ENCODE results near the gene OAS2. TPM values are rescaled to one million over a fixed set of nuclear protein-coding genes. Genes with fewer than 3 reads are reported as not detected.

Gene OAS2
- total and polyA plus RNA-seq, 2 of the 4 experiments (the other 2 are of a cell fraction), result under 0.01 TPM; not detected in 1

DNA sequence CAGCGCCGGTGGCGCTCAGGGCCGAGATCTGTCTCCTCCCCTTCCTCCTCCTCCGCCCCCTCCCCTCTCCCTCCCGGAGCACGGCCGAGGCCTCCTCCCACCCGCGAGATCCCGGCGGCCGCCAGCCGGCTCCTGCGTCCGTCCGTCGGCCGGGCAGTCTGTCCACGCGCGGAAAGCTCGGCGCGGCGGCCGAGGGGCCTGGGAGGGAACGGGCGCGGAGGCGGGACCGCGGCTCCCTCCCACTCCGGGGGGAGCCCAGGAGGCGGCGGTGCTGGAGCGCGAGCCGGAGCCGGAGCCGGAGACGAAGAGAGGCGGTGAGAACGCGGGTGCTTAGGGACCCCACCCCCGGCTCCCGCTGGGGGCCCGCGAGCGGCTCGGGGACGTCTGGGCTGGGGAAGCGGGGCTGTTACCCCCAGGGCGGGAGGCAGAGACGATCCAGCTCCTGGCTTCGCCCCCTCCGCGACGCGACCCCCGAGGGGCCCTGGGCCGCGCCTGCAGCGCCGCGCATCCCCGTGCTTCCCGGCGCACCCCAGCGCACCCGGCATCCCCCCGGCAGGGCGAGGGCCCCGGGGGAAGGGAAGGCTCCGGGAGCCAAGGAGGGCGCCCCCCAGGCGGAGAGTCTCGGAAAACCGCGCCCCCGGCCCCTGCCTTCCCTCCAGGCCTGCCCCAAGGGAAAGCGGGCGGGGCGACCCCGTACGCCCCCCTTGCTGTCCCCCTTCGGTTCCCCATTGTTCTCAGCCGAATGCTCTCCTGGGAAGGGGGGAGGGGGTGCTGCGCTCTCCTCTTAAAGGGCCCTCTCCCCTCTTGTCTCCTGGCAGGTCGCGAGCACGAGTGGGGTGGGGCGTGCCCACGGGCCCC is 78.5 kb downstream of the OAS2 start, which contains the start of gene DTX1:
Gene DTX1, plus strand, starts transcription at position 100 of the 858 bp plus-strand sequence. CDS start 1,463 bp downstream, outside the sequence.
- ATAC-seq (ENCODE audit: low read depth) (peak; percentile 61), DNase-seq (no peak)
- Histone ChIP-seq H3K23ac (ENCODE audit: low read depth, low read length) (no peak within 1 kb of the TSS), H3K4me3 (ENCODE audit: insufficient read depth, low read depth, low read length) (peak within 1 kb of the TSS; percentile 11; the same call in 1 of the 2 replicates), H3K9me3 (ENCODE audit: control insufficient read depth, insufficient read depth, low read length) (no peaks in the 10 kb centered on the region), H3K18ac (ENCODE audit: low read depth, low read length) (no peak within 1 kb of the TSS), H4K20me1 (ENCODE audit: insufficient read depth, low read length) (no peaks in the 10 kb centered on the region), H4K5ac (ENCODE audit: low read depth, low read length) (no peak within 1 kb of the TSS), H3K27ac (ENCODE audit: insufficient read depth, low read length) (no peak within 1 kb of the TSS), H4K91ac (ENCODE audit: insufficient read depth, low read depth, low read length) (no peak within 1 kb of the TSS), H3K14ac (replicated peaks; ENCODE audit: low read depth, low read length) (no peak within 1 kb of the TSS), H3K79me1 (ENCODE audit: low read depth in 1 of 2, low read length in 2 of 2) (no peaks in the 10 kb centered on the region), H3K4ac (ENCODE audit: low read depth, low read length) (no peak within 1 kb of the TSS), H2AK9ac (replicated peaks; ENCODE audit: low read depth, low read length, poor library complexity) (peak within 1 kb of the TSS; percentile 65), H3K56ac (ENCODE audit: extremely low read depth, insufficient read depth, low read length) (no peak within 1 kb of the TSS), H2AFZ (replicated peaks; ENCODE audit: low read length, poor library complexity) (peak within 1 kb of the TSS; percentile 76), H3K4me2 (ENCODE audit: low read depth, low read length) (no peak within 1 kb of the TSS), H3K9ac (ENCODE audit: low read depth, low read length) (no peak within 1 kb of the TSS), H3K27me3 (ENCODE audit: control insufficient read depth, insufficient read depth, low read length) (peaks cover 39% of the 10 kb centered on the region), H3K9me1 (ENCODE audit: insufficient read depth, low read length) (0 out of 2 replicates have a peak, but pooled peaks cover 2% of the 10 kb centered on the region), H3K4me1 (ENCODE audit: control insufficient read depth, insufficient read depth, low read length) (no peaks in the 10 kb centered on the region), H2BK20ac (ENCODE audit: low read depth, low read length) (no peak within 1 kb of the TSS), H2AK5ac (ENCODE audit: low read depth, low read length) (no peak within 1 kb of the TSS), H2BK5ac (ENCODE audit: low read depth, low read length, poor library complexity, severe bottlenecking) (no peak within 1 kb of the TSS), H2BK120ac (ENCODE audit: low read depth, low read length) (no peak within 1 kb of the TSS), H3K36me3 (ENCODE audit: control insufficient read depth, insufficient read depth, low read length) (no peaks in the 10 kb centered on the region), H2BK15ac (ENCODE audit: low read depth, low read length) (no peak within 1 kb of the TSS), H4K8ac (ENCODE audit: low read depth in 2 of 2, low read length in 2 of 2) (no peak within 1 kb of the TSS)
- CTCF ChIA-PET, result no interaction called here
- 0% methylated on average over 24 of the region's 94 CpGs; no CpG with 5 or more reads in 1 of the 2 experiments for whole genome bisulfite sequencing, 2 experiments (ENCODE audit: extremely low coverage in 2 of 2, insufficient read length in 1 of 2)
- in situ Hi-C loops (cut with MboI; ENCODE audit: low sequenced_read_pairs), result no loop called here
- no TSS peak for BruUV-seq (replicated peaks)
- POLR2A ChIA-PET (ENCODE audit: unreplicated experiment), result no interaction called here
- intact Hi-C loops (cut with micrococcal nuclease), result no loop called here
- dilution Hi-C loops (cut with HindIII; ENCODE audit: low sequenced_read_pairs, unreplicated experiment), result no loop called here
- TF ChIP-seq USF2 (IDR thresholded peaks at IDR 0.05; ENCODE audit: low read depth, low read length) (no peak), POLR2A (IDR thresholded peaks at IDR 0.05; ENCODE audit: low read depth, low read length) (no peak), CEBPB (IDR thresholded peaks at IDR 0.05; ENCODE audit: low read depth, low read length) (no peak), NFE2L2 (IDR thresholded peaks at IDR 0.05; ENCODE audit: low read depth, low read length) (no peak), RAD21 (IDR thresholded peaks at IDR 0.05; ENCODE audit: low read length) (no peak), MAZ (IDR thresholded peaks at IDR 0.05; ENCODE audit: borderline replicate concordance, low read depth, low read length) (no peak), BHLHE40 (IDR thresholded peaks at IDR 0.05; ENCODE audit: low read depth, low read length) (no peak), MAFK (IDR thresholded peaks at IDR 0.05; ENCODE audit: low read depth, low read length) (no peak), RFX5 (IDR thresholded peaks at IDR 0.05; ENCODE audit: low read depth, low read length) (no peak), MXI1 (IDR thresholded peaks at IDR 0.05; ENCODE audit: borderline replicate concordance, low read depth, low read length) (no peak), RCOR1 (IDR thresholded peaks at IDR 0.05; ENCODE audit: insufficient replicate concordance, low read length) (no peak), SMC3 (IDR thresholded peaks at IDR 0.05; ENCODE audit: low read depth, low read length) (no peak), FOS (IDR thresholded peaks at IDR 0.05; ENCODE audit: low read depth, low read length) (no peak)
- TF ChIP-seq, protein P1, sequence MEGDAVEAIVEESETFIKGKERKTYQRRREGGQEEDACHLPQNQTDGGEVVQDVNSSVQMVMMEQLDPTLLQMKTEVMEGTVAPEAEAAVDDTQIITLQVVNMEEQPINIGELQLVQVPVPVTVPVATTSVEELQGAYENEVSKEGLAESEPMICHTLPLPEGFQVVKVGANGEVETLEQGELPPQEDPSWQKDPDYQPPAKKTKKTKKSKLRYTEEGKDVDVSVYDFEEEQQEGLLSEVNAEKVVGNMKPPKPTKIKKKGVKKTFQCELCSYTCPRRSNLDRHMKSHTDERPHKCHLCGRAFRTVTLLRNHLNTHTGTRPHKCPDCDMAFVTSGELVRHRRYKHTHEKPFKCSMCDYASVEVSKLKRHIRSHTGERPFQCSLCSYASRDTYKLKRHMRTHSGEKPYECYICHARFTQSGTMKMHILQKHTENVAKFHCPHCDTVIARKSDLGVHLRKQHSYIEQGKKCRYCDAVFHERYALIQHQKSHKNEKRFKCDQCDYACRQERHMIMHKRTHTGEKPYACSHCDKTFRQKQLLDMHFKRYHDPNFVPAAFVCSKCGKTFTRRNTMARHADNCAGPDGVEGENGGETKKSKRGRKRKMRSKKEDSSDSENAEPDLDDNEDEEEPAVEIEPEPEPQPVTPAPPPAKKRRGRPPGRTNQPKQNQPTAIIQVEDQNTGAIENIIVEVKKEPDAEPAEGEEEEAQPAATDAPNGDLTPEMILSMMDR (conservative IDR thresholded peaks at IDR 0.05; ENCODE audit: low read depth, low read length), result no peak
- TF ChIP-seq, protein P2, sequence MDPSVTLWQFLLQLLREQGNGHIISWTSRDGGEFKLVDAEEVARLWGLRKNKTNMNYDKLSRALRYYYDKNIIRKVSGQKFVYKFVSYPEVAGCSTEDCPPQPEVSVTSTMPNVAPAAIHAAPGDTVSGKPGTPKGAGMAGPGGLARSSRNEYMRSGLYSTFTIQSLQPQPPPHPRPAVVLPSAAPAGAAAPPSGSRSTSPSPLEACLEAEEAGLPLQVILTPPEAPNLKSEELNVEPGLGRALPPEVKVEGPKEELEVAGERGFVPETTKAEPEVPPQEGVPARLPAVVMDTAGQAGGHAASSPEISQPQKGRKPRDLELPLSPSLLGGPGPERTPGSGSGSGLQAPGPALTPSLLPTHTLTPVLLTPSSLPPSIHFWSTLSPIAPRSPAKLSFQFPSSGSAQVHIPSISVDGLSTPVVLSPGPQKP (IDR thresholded peaks at IDR 0.05; ENCODE audit: borderline replicate concordance, low read depth, low read length), result no peak
